H1 (cell line): ENCODE data around the gene IKZF3. TPM values are rescaled to one million over a fixed set of nuclear protein-coding genes. Genes with fewer than 3 reads are reported as not detected.

Source experiments
- CTCF ChIA-PET: fragments of 300-600 bp; sonication (Branson Sonifier 250); formaldehyde crosslinking; loops from one replicate; lab custom pipeline; 2021; ENCODE audit not compliant: partially characterized antibody; lab: Charles Lee
- POLR2A ChIA-PET: fragments of 300-600 bp; sonication (Branson Sonifier 250); formaldehyde crosslinking; loops from one replicate; lab custom pipeline; 2021; ENCODE audit warnings: inconsistent platforms; ENCODE audit not compliant: partially characterized antibody; lab: Charles Lee
- DNase-seq, 2 experiments: peaks; one replicate each; pipeline versions ENCODE4 v3.0.0 to v3.0.0-alpha.2; 2010 to 2022; ENCODE audit warnings: low spot score in 2 of 2, low read depth in 1 of 2, mixed read lengths in 1 of 2
- FAIRE-seq: peaks from 2 replicates; lab custom pipeline; 2011; peaks lifted over from hg19 to GRCh38; lab: Jason Lieb, UNC
- H2AFZ ChIP-seq: 2 replicates; pipeline ENCODE4 v1.8.1; 2012; ENCODE audit warnings: low read length, inconsistent platforms
- H2AK5ac ChIP-seq: 2 replicates; pipeline ENCODE4 v1.6.1; 2013; ENCODE audit warnings: low read depth, low read length
- H2BK120ac ChIP-seq: replicated peaks from 2 replicates; pipeline ENCODE3; 2013; ENCODE audit warnings: low read depth, low read length, inconsistent platforms
- H2BK12ac ChIP-seq: 2 replicates; pipeline ENCODE4 v1.6.1; 2013; ENCODE audit warnings: low read depth, low read length
- H2BK15ac ChIP-seq: 2 replicates; pipeline ENCODE4 v1.6.1; 2013; ENCODE audit warnings: low read length
- H2BK20ac ChIP-seq: 2 replicates; pipeline ENCODE4 v1.6.1; 2013; ENCODE audit warnings: low read length
- H2BK5ac ChIP-seq: 2 replicates; pipeline ENCODE4 v1.6.1; 2013; ENCODE audit warnings: low read depth, low read length
- H3K14ac ChIP-seq: 2 replicates; pipeline ENCODE4 v1.6.1; 2013; ENCODE audit warnings: inconsistent platforms; ENCODE audit not compliant: insufficient read length
- H3K18ac ChIP-seq: 2 replicates; pipeline ENCODE4 v1.6.1; 2013; ENCODE audit warnings: low read length; ENCODE audit errors: extremely low read depth
- H3K23ac ChIP-seq: 2 replicates; pipeline ENCODE4 v1.6.1; 2013; ENCODE audit warnings: inconsistent platforms; ENCODE audit not compliant: insufficient read length
- H3K23me2 ChIP-seq: 2 replicates; pipeline ENCODE4 v1.6.1; 2013; ENCODE audit warnings: low read depth, low read length
- H3K27ac ChIP-seq: 2 replicates; pipeline ENCODE4 v1.6.1; 2011; ENCODE audit warnings: low read depth, low read length, inconsistent platforms
- H3K27me3 ChIP-seq, 4 experiments: replicated peaks in 1 of 4; 1 replicate in 1 of 4; 2 replicates in 3 of 4; pipeline versions ENCODE4 v1.6.1 to v1.8.1; 2011 to 2013; ENCODE audit warnings: low read length in 3 of 4, mild to moderate bottlenecking in 3 of 4, inconsistent platforms in 2 of 4, mixed read lengths in 2 of 4, moderate library complexity in 1 of 4; ENCODE audit not compliant: control insufficient read depth in 3 of 4, insufficient read depth in 3 of 4; ENCODE audit errors: extremely low read depth in 1 of 4
- H3K36me3 ChIP-seq, 4 experiments: 2 replicates each; pipeline versions ENCODE4 v1.6.1 to v1.8.1; 2011 to 2013; ENCODE audit warnings: mild to moderate bottlenecking in 4 of 4, low read length in 3 of 4, moderate library complexity in 2 of 4, control low read depth in 1 of 4, inconsistent platforms in 1 of 4; ENCODE audit not compliant: insufficient read depth in 4 of 4, control insufficient read depth in 2 of 4
- H3K4ac ChIP-seq: replicated peaks from 2 replicates; pipeline ENCODE3; 2013; ENCODE audit warnings: low read length, low read depth, mixed read lengths, inconsistent platforms; ENCODE audit not compliant: insufficient read length
- H3K4me1 ChIP-seq, 4 experiments: replicated peaks in 1 of 4; 1 replicate in 1 of 4; 2 replicates in 3 of 4; pipeline versions ENCODE4 v1.6.1 to v1.8.1; 2011 to 2013; ENCODE audit warnings: low read length in 3 of 4, inconsistent platforms in 2 of 4, mixed read lengths in 1 of 4; ENCODE audit not compliant: insufficient read depth in 4 of 4, control insufficient read depth in 3 of 4
- H3K4me2 ChIP-seq, 2 experiments: 2 replicates each; pipeline versions ENCODE4 v1.6.1 to v1.8.1; 2011 to 2013; ENCODE audit warnings: low read depth in 2 of 2, low read length in 2 of 2, control low read depth in 1 of 2, inconsistent platforms in 1 of 2, mild to moderate bottlenecking in 1 of 2; ENCODE audit not compliant: insufficient read depth in 1 of 2
- H3K4me3 ChIP-seq, 4 experiments: fragments of 200-600, 300-600 bp in 1 of 4; sonication (generic), shearing (Covaris generic), sonication (Bioruptor Twin) in 1 of 4; 2 replicates each; pipeline versions ENCODE4 v1.5.1 to v1.8.1; 2011 to 2016; ENCODE audit warnings: low read length in 4 of 4, low read depth in 3 of 4, control low read depth in 2 of 4, inconsistent platforms in 2 of 4, mild to moderate bottlenecking in 2 of 4, mixed read lengths in 1 of 4, moderate library complexity in 1 of 4; ENCODE audit not compliant: insufficient read depth in 2 of 4; ENCODE audit errors: extremely low read depth in 1 of 4
- H3K56ac ChIP-seq: replicated peaks from 2 replicates; pipeline ENCODE3; 2013; ENCODE audit warnings: low read depth, mild to moderate bottlenecking, mixed read lengths, low read length, inconsistent platforms; ENCODE audit not compliant: insufficient read length
- H3K79me1 ChIP-seq: 2 replicates; pipeline ENCODE4 v1.6.1; 2013; ENCODE audit warnings: low read depth, low read length, control low read depth
- H3K79me2 ChIP-seq, 2 experiments: 2 replicates each; pipeline versions ENCODE4 v1.6.1 to v1.8.1; 2012 to 2013; ENCODE audit warnings: low read length in 2 of 2, mild to moderate bottlenecking in 2 of 2, inconsistent platforms in 1 of 2; ENCODE audit not compliant: insufficient read depth in 2 of 2, control insufficient read depth in 1 of 2
- H3K9ac ChIP-seq, 4 experiments: replicated peaks in 1 of 4; 1 replicate in 1 of 4; 2 replicates in 3 of 4; pipeline versions ENCODE4 v1.6.1 to v1.8.1; 2011 to 2013; ENCODE audit warnings: low read depth in 3 of 4, low read length in 3 of 4, control low read depth in 2 of 4, mild to moderate bottlenecking in 2 of 4, moderate library complexity in 2 of 4, inconsistent platforms in 1 of 4; ENCODE audit errors: extremely low read depth in 1 of 4
- H3K9me3 ChIP-seq, 2 experiments: 2 replicates each; pipeline versions ENCODE4 v1.6.1 to v1.8.1; 2012 to 2013; ENCODE audit warnings: mild to moderate bottlenecking in 2 of 2, moderate library complexity in 2 of 2, control low read depth in 1 of 2, inconsistent platforms in 1 of 2, low read depth in 1 of 2, low read length in 1 of 2, mixed read lengths in 1 of 2; ENCODE audit not compliant: insufficient read depth in 2 of 2
- H4K20me1 ChIP-seq, 2 experiments: replicated peaks in 1 of 2; 2 replicates each; pipeline versions ENCODE3 to v1.8.1; 2011 to 2013; ENCODE audit warnings: inconsistent platforms in 2 of 2, low read length in 2 of 2, mild to moderate bottlenecking in 1 of 2; ENCODE audit not compliant: insufficient read depth in 2 of 2, control insufficient read depth in 1 of 2
- H4K5ac ChIP-seq: 2 replicates; pipeline ENCODE4 v1.6.1; 2013; ENCODE audit warnings: low read length, low read depth, mixed read lengths, inconsistent platforms; ENCODE audit not compliant: insufficient read length
- H4K8ac ChIP-seq: 2 replicates; pipeline ENCODE4 v1.8.0; 2013; ENCODE audit warnings: mild to moderate bottlenecking, moderate library complexity, low read length, inconsistent platforms; ENCODE audit not compliant: insufficient read depth; ENCODE audit errors: extremely low read depth
- H4K91ac ChIP-seq: replicated peaks from 2 replicates; pipeline ENCODE3; 2013; ENCODE audit warnings: low read length, mixed read lengths, inconsistent platforms; ENCODE audit not compliant: insufficient read length
- BRCA1 ChIP-seq: IDR thresholded peaks from 2 replicates; pipeline ENCODE4 v1.6.1; 2012; ENCODE audit warnings: low read depth, low read length, improper control_type of control experiment
- FOSL1 ChIP-seq: IDR thresholded peaks from 2 replicates; pipeline ENCODE4 v1.6.1; 2011; ENCODE audit warnings: mild to moderate bottlenecking, low read depth, low read length, moderate library complexity; ENCODE audit not compliant: insufficient read depth
- JUND ChIP-seq: IDR thresholded peaks from 2 replicates; pipeline ENCODE4 v1.6.1; 2011; ENCODE audit warnings: mild to moderate bottlenecking, improper control_type of control experiment, low read length
- RAD21 ChIP-seq, 2 experiments: IDR thresholded peaks in 1 of 2; conservative IDR thresholded peaks in 1 of 2; 2 replicates each; pipeline ENCODE4 v1.6.1; 2011; ENCODE audit warnings: low read depth in 2 of 2, low read length in 2 of 2, improper control_type of control experiment in 1 of 2, inconsistent platforms in 1 of 2, mild to moderate bottlenecking in 1 of 2, moderate library complexity in 1 of 2
- RFX5 ChIP-seq: IDR thresholded peaks from 2 replicates; pipeline ENCODE4 v1.6.1; 2011; ENCODE audit warnings: low read depth, low read length, improper control_type of control experiment, borderline replicate concordance
- SP4 ChIP-seq: IDR thresholded peaks from 2 replicates; pipeline ENCODE4 v1.6.1; 2012; ENCODE audit warnings: low read length, inconsistent platforms
- TAF7 ChIP-seq: optimal IDR thresholded peaks from 2 replicates; pipeline ENCODE3; 2011; ENCODE audit warnings: low read depth, mild to moderate bottlenecking, inconsistent platforms, low read length, moderate library complexity, borderline replicate concordance
- WGBS, 2 experiments: shearing (Covaris generic) in 1 of 2; methylation state at CpG; one replicate each; pipeline versions ENCODE4 v1.1.6 to v1.1.7; 2013 to 2015; ENCODE audit warnings: low lambda C conversion rate in 2 of 2, mixed read lengths in 2 of 2, inconsistent platforms in 1 of 2, low coverage in 1 of 2, missing lambda C conversion rate in 1 of 2; ENCODE audit not compliant: insufficient replicate concordance in 2 of 2, insufficient coverage in 1 of 2, insufficient read length in 1 of 2; ENCODE audit errors: extremely low coverage in 1 of 2, missing lambda C conversion rate in 1 of 2; 5-methylcytosine and 5-hydroxymethylcytosine counted together
- polyA plus RNA-seq, 7 experiments: library from polyadenylated mRNA; depleted of rRNA in 3 of 7; stranded (reverse) in 5 of 7; unstranded in 2 of 7; fragments of >200 nt in 5 of 7; fragments of 200-250 nt in 2 of 7; gene quantifications; 1 replicate in 5 of 7; 2 replicates in 1 of 7; 4 replicates in 1 of 7; pipeline versions ENCODE4 v1.2.1 to v1.2.3, GENCODE V29; 2011 to 2013; ENCODE audit warnings: missing spikeins in 2 of 7, mixed read lengths in 2 of 7
- total RNA-seq: library from RNA; stranded (reverse); fragmentation: NEBNext Ultra II Directional; extraction: Animal tissue kit (Norgen Biotek cat#: 25700); gene quantifications from 2 replicates; pipeline ENCODE4 v1.2.1, GENCODE V29; 2021
- TF ChIP-seq, protein P1 (sequence below): IDR thresholded peaks from 2 replicates; pipeline ENCODE4 v1.6.1; 2012; ENCODE audit warnings: inconsistent platforms
- TF ChIP-seq, protein P2 (sequence below), 3 experiments: IDR thresholded peaks; 1 replicate in 2 of 3; 2 replicates in 1 of 3; pipeline versions ENCODE4 v1.5.1 to v1.6.1; 2011; ENCODE audit warnings: low read length in 3 of 3, mild to moderate bottlenecking in 3 of 3, inconsistent platforms in 2 of 3, low read depth in 1 of 3, moderate library complexity in 1 of 3; ENCODE audit not compliant: insufficient read depth in 1 of 3; ENCODE audit errors: control extremely low read depth in 1 of 3

IKZF3 gene
- total and polyA plus RNA-seq, 2 of the 8 experiments (the other 6 are each of a cell fraction or from before 2014, with no cell fraction given): 0.23 to 0.56 TPM

DNA sequence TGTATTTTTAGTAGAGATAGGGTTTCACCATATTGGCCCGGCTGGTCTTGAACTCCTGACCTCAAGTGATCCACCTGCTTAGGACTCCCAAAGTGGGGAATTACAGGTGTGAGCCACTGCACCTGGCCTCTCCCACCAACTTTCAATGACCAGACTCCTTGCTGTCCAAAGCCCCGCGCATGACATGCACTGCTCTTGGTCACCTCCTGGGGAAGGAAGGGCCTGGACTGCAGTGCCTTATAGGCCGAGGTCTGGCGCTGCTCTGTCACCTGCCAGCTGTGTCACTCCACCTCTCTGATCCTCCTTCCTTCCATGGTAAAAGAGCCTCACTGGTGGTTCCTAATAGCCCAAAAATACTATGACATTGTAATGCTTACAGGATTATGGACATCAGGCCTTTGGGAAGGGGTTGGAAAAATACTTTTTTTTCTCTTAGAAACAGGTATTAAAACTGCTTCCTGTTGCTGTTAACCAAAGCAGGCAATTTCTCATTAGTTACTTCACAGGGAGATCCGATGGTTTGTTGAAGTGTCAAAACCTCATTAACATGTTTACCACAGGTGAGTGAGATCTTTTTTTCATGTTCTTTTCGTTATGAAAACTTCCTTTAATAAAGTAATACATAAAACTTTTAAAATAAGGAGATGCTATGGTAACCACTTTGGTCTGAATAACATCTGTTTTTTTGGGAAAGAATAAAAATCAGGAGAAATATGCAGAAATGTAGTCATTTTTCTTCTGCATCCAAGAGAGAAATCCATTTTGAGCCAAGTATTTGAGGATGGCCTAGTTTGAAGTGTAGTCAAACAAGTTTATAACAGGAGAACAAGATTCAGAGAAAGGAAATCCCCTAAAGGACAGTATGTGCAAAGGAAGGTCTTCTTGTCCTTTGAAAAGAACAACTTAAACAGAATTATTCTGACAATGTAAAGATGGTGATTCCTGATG is 90.9 kb downstream of the IKZF3 start:
- Histone ChIP-seq H2AFZ (no peak overlapping the region), H3K27me3 (no peaks in the 10 kb centered on the region), H3K4me2 (no peak overlapping the region), H4K20me1 (no peaks in the 10 kb centered on the region), H3K23ac (no peak overlapping the region), H2BK20ac (no peak overlapping the region), H3K79me2 (no peaks in the 10 kb centered on the region), H3K27ac (no peak overlapping the region), H3K23me2 (no peaks in the 10 kb centered on the region), H2AK5ac (no peak overlapping the region), H3K79me1 (no peaks in the 10 kb centered on the region), H3K4ac (no peak overlapping the region), H3K18ac (no peak overlapping the region), H2BK15ac (no peak overlapping the region), H3K9ac (no peak overlapping the region), H4K91ac (no peak overlapping the region), H2BK5ac (no peak overlapping the region), H2BK120ac (no peak overlapping the region), H3K9me3 (no peaks in the 10 kb centered on the region), H2BK12ac (no peak overlapping the region), H3K56ac (no peak overlapping the region), H3K4me1 (no peaks in the 10 kb centered on the region; a peak in 1 of 7 replicates), H3K14ac (no peak overlapping the region), H4K8ac (peak overlapping the region; percentile 51; the same call in 1 of the 2 replicates), H3K36me3 (no peaks in the 10 kb centered on the region), H3K4me3 (no peak overlapping the region), H4K5ac (no peak overlapping the region)
- DNase-seq (no peak), FAIRE-seq (no peak)
- ChIA-PET CTCF (no interaction called here), POLR2A (no interaction called here)
- WGBS, 2 experiments: 91% methylated on average over 7 of the region's 7 CpGs; no CpG with 5 or more reads in 1 of the 2 experiments
- TF ChIP-seq JUND (no peak), FOSL1 (no peak), TAF7 (no peak), SP4 (no peak), RFX5 (no peak), RAD21 (IDR thresholded peaks at IDR 0.05 in 1 of 2, conservative IDR thresholded peaks at IDR 0.05 in 1 of 2; ENCODE audit: low read depth in 2 of 2, low read length in 2 of 2) (no peak), BRCA1 (no peak)
- TF ChIP-seq, protein P1, sequence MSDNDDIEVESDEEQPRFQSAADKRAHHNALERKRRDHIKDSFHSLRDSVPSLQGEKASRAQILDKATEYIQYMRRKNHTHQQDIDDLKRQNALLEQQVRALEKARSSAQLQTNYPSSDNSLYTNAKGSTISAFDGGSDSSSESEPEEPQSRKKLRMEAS: no peak
- TF ChIP-seq, protein P2, sequence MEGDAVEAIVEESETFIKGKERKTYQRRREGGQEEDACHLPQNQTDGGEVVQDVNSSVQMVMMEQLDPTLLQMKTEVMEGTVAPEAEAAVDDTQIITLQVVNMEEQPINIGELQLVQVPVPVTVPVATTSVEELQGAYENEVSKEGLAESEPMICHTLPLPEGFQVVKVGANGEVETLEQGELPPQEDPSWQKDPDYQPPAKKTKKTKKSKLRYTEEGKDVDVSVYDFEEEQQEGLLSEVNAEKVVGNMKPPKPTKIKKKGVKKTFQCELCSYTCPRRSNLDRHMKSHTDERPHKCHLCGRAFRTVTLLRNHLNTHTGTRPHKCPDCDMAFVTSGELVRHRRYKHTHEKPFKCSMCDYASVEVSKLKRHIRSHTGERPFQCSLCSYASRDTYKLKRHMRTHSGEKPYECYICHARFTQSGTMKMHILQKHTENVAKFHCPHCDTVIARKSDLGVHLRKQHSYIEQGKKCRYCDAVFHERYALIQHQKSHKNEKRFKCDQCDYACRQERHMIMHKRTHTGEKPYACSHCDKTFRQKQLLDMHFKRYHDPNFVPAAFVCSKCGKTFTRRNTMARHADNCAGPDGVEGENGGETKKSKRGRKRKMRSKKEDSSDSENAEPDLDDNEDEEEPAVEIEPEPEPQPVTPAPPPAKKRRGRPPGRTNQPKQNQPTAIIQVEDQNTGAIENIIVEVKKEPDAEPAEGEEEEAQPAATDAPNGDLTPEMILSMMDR (IDR thresholded peaks at IDR 0.05; ENCODE audit: control extremely low read depth in 1 of 3, insufficient read depth in 1 of 3, low read depth in 1 of 3, low read length in 3 of 3): no peak
